ENCODE measurements around the gene LRRC10. TPM values are rescaled to one million over a fixed set of nuclear protein-coding genes. Genes with fewer than 3 reads are reported as not detected.
A peak's percentile ranks its signal among the peaks of the same experiment; 100 is the strongest.
"Not testable (repeated sequence)": the region's sequence is repeated elsewhere in the genome, so short reads cannot be mapped to it uniquely, and the experiment has no call there.

LRRC10 gene
- total and polyA plus RNA-seq, 2 donors (not counting 3 experiments of a cell fraction or from before 2014, with no cell fraction given), result not detected

GRCh38 chr12:69604275-69604674 is 6.4 kb downstream of the LRRC10 start:
- H3K27me3 ChIP-seq (ENCODE audit: control insufficient read depth in 2 of 2, insufficient read depth in 2 of 2, low read length in 2 of 2); H3K27ac ChIP-seq (ENCODE audit: insufficient read depth, low read depth, low read length); H3K9ac ChIP-seq (replicated peaks; ENCODE audit: extremely low read depth, insufficient read depth, low read length); H3K79me2 ChIP-seq (ENCODE audit: control insufficient read depth, insufficient read depth, low read length); POLR2A ChIA-PET; H3K4me3 ChIP-seq (replicated peaks in 1 of 3; ENCODE audit: insufficient read depth in 1 of 3, low read depth in 1 of 3, low read length in 3 of 3); H3K4me1 ChIP-seq (ENCODE audit: control insufficient read depth, extremely low read depth, insufficient read depth, low read length); H3K4me2 ChIP-seq (ENCODE audit: insufficient read depth, low read length); DNase-seq (ENCODE audit: low read depth, low spot score); FAIRE-seq; dilution Hi-C loops (cut with MboI; ENCODE audit: extremely low pct_ligation_motif_present, low sequenced_read_pairs); H3K9me1 ChIP-seq (replicated peaks; ENCODE audit: control insufficient read depth, extremely low read depth, insufficient read depth, low read length); H4K20me1 ChIP-seq (replicated peaks; ENCODE audit: control insufficient read depth, extremely low read depth, insufficient read depth, low read length); intact Hi-C loops (cut with micrococcal nuclease); H2AFZ ChIP-seq (ENCODE audit: low read depth, low read length); BruUV-seq (replicated peaks); H3K9me3 ChIP-seq (replicated peaks; ENCODE audit: control insufficient read depth, insufficient read depth, low read length): not testable (repeated sequence)
- H3K36me3 ChIP-seq (ENCODE audit: control insufficient read depth in 2 of 2, extremely low read depth in 1 of 2, insufficient read depth in 2 of 2, low read length in 2 of 2), result peaks cover 9 to 18% of the 10 kb centered on the region in 2 experiments
- CTCF ChIA-PET, result interaction anchor here (0.7 kb wide), 1 partner anchor 35 kb away, joined by 3 read pairs; no protein-coding TSS in a partner anchor

- DNase-seq (ENCODE audit: low read depth, low spot score); H3K4me1 ChIP-seq (ENCODE audit: control insufficient read depth, extremely low read depth, insufficient read depth, low read length); POLR2A ChIA-PET; H3K9ac ChIP-seq (replicated peaks; ENCODE audit: extremely low read depth, insufficient read depth, low read length); H3K9me3 ChIP-seq (replicated peaks; ENCODE audit: control insufficient read depth, insufficient read depth, low read length); H3K4me2 ChIP-seq (ENCODE audit: insufficient read depth, low read length); H3K27ac ChIP-seq (ENCODE audit: insufficient read depth, low read depth, low read length); H3K9me1 ChIP-seq (replicated peaks; ENCODE audit: control insufficient read depth, extremely low read depth, insufficient read depth, low read length); H3K4me3 ChIP-seq (replicated peaks in 1 of 3; ENCODE audit: insufficient read depth in 1 of 3, low read depth in 1 of 3, low read length in 3 of 3); CTCF ChIA-PET; dilution Hi-C loops (cut with MboI; ENCODE audit: extremely low pct_ligation_motif_present, low sequenced_read_pairs); H3K79me2 ChIP-seq (ENCODE audit: control insufficient read depth, insufficient read depth, low read length); H3K27me3 ChIP-seq (ENCODE audit: control insufficient read depth in 2 of 2, insufficient read depth in 2 of 2, low read length in 2 of 2); BruUV-seq (replicated peaks); FAIRE-seq; intact Hi-C loops (cut with micrococcal nuclease); H2AFZ ChIP-seq (ENCODE audit: low read depth, low read length); H4K20me1 ChIP-seq (replicated peaks; ENCODE audit: control insufficient read depth, extremely low read depth, insufficient read depth, low read length): not testable (repeated sequence)
- peaks cover 12 to 23% of the 10 kb centered on the region in 2 experiments for H3K36me3 ChIP-seq (ENCODE audit: control insufficient read depth in 2 of 2, extremely low read depth in 1 of 2, insufficient read depth in 2 of 2, low read length in 2 of 2)
- TF ChIP-seq POLR2A (IDR thresholded peaks at IDR 0.05; ENCODE audit: low read depth, low read length), result peak; percentile 47
Observed at GRCh38 chr12:69603556-69603955, 7.2 kb downstream of the LRRC10 start.

GRCh38 chr12:69602954-69603353 is 7.8 kb downstream of the LRRC10 start:
- H3K4me3 ChIP-seq (replicated peaks in 1 of 3; ENCODE audit: insufficient read depth in 1 of 3, low read depth in 1 of 3, low read length in 3 of 3), result no peak overlapping the region
- H3K9ac ChIP-seq (replicated peaks; ENCODE audit: extremely low read depth, insufficient read depth, low read length), result no peak overlapping the region
- BruUV-seq (replicated peaks), result no TSS peak
- H3K27me3 ChIP-seq (ENCODE audit: control insufficient read depth in 2 of 2, insufficient read depth in 2 of 2, low read length in 2 of 2), result no peaks in the 10 kb centered on the region
- H2AFZ ChIP-seq (ENCODE audit: low read depth, low read length), result no peak overlapping the region
- no peaks in the 10 kb centered on the region for H3K9me1 ChIP-seq (replicated peaks; ENCODE audit: control insufficient read depth, extremely low read depth, insufficient read depth, low read length)
- no peaks in the 10 kb centered on the region for H3K79me2 ChIP-seq (ENCODE audit: control insufficient read depth, insufficient read depth, low read length)
- DNase-seq (ENCODE audit: low read depth, low spot score), result no peak
- H3K4me1 ChIP-seq (ENCODE audit: control insufficient read depth, extremely low read depth, insufficient read depth, low read length), result peaks cover under 1% of the 10 kb centered on the region
- TF ChIP-seq EZH2 (IDR thresholded peaks at IDR 0.05; ENCODE audit: borderline replicate concordance, low read depth, low read length, severe bottlenecking), result no peak
- TF ChIP-seq GATA2 (IDR thresholded peaks at IDR 0.05; ENCODE audit: insufficient read depth, insufficient read length, low read depth, low read length), result no peak
- TF ChIP-seq JUN (IDR thresholded peaks at IDR 0.05; ENCODE audit: borderline replicate concordance, insufficient read depth, insufficient read length, low read depth), result no peak
- ChIA-PET POLR2A (no interaction called here), CTCF (no interaction called here)
- no peaks in the 10 kb centered on the region for H3K9me3 ChIP-seq (replicated peaks; ENCODE audit: control insufficient read depth, insufficient read depth, low read length)
- no peak for FAIRE-seq
- peaks cover 14 to 29% of the 10 kb centered on the region in 2 experiments for H3K36me3 ChIP-seq (ENCODE audit: control insufficient read depth in 2 of 2, extremely low read depth in 1 of 2, insufficient read depth in 2 of 2, low read length in 2 of 2)
- no peaks in the 10 kb centered on the region for H4K20me1 ChIP-seq (replicated peaks; ENCODE audit: control insufficient read depth, extremely low read depth, insufficient read depth, low read length)
- no peak overlapping the region for H3K27ac ChIP-seq (ENCODE audit: insufficient read depth, low read depth, low read length)
- no peak overlapping the region for H3K4me2 ChIP-seq (ENCODE audit: insufficient read depth, low read length)
- intact Hi-C loops (cut with micrococcal nuclease), result no loop called here
- dilution Hi-C loops (cut with MboI; ENCODE audit: extremely low pct_ligation_motif_present, low sequenced_read_pairs), result no loop called here

All from endothelial cell of umbilical vein (primary cell).